GM18502 (cell line): ENCODE measurements around the gene HINT3.
"Not testable (repeated sequence)": the region's sequence is repeated elsewhere in the genome, so short reads cannot be mapped to it uniquely, and the experiment has no call there.

Source experiments
- ATAC-seq: cut with Tn5 transposase; IDR thresholded peaks from one replicate; pipeline ENCODE4 v1.9.1; 2021; ENCODE audit warnings: mild to moderate bottlenecking; ENCODE audit not compliant: unreplicated experiment, poor library complexity

The HINT3 gene

DNA sequence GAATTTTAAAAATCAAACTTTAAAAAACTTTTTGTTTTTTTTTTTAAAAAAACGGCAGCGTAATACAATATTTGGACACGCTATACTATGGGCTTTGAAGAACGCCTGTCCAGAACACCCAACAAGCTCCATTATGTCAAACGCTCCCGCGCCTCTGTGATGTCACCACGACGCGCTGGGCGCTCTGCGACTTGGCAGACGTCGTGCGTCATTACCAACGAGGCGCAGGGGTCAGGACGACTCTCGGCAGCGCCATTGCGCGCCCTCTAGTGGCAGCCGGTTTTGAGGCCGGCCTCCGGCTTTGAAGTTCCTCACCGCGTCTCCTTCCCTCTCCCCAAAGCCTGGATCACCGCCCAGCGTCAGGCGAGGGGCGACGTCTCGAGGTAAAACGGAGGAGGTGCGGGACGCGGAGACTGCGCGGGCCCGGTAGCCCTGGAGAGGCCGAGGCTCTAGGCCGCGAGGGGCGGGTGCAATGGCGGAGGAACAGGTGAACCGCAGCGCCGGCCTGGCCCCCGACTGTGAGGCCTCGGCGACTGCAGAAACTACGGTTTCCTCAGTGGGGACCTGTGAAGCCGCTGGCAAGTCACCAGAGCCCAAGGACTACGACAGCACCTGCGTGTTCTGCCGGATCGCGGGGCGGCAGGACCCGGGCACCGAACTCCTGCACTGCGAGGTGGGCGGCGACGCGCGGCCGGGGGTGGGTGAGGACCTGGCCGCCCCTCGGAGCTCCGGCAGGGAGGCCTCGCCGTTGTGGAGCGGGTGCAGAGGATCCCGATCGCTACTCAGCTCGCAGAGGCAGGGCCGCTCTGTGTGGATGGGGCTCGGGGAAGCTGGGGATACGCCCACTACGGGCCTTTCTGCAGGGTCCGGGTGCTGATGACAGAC, at the start of gene HINT3:
Gene HINT3 (plus strand): TSS at position 265 of the 885 bp plus-strand sequence. CDS start 208 bp downstream, at position 473.
- peak; percentile 92 for ATAC-seq

DNA sequence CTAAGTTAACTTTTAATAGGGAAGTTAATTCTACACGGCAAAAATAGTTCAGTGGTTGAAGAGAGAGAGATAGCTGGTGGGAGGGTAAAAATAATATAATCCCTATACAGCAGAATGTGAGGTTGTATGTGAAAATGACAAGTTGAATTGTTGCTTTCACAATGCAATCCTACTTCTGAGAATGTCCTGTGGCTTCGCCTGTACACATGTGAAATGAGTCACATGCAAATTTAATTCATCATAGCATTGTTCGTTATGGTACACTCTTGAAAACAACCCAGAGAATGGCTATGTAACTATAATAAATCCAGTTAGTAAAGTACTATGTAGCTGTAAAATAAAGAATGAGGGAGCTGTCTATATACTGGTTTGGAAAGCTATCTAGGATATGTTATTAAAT, 46.0 kb upstream of the HINT3 start:
- ATAC-seq, result peak; percentile 99

DNA sequence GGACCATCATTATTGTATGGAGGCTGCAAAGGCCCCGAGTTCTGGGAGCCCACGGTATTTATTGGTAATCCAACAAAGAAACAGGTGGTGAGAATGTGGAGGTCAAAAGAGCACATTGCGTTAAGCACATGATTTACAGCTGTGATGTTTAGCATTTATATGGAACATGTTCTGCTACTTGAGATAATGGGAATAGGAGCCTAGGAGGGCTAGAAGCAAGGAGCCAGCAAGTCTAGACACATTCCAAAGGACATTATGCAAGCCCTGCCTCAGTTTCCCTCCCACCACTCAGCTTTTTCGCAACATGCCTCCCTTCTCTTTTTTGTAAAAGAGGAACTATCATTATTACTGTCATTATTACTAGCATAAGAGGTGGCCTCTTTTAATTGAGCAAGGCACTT, 45.5 kb upstream of the HINT3 start:
- not testable (repeated sequence) for ATAC-seq

DNA sequence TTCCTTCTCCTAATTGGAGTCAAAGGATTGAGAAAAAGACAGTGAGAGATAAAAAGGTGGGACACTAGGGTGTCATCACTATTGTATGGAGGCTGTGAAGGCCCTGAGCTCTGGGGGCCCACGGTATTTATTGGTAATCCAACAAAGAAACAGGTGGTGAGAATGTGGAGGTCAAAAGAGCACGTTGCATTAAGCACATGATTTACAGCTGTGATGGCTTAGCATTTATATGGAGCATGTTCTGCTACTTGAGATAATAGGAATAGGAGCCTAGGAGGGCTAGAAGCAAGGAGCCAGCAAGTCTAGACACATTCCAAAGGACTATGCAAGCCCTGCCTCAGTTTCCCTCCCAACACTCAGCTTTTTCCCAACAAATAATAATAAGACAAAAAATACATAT, 44.1 kb upstream of the HINT3 start:
- not testable (repeated sequence) for ATAC-seq

DNA sequence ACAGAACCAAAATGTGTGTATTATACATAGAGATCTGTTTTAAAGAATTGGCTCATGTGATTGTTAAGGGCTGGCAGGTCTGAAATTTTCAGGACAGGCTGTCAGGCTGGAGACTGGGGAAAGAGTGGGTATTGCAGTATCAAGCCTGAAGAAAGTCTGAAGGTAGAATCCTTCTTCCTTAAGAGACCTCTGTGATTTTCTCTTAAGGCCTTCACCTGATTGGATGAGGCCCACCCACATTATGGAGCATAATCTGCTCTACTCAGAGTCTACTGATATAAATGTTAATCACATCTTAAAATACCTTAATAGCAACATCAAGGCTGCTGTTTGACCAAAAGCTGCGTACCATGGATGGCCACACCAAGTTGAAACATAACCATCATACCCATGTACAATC, 43.4 kb upstream of the HINT3 start:
- no peak for ATAC-seq

DNA sequence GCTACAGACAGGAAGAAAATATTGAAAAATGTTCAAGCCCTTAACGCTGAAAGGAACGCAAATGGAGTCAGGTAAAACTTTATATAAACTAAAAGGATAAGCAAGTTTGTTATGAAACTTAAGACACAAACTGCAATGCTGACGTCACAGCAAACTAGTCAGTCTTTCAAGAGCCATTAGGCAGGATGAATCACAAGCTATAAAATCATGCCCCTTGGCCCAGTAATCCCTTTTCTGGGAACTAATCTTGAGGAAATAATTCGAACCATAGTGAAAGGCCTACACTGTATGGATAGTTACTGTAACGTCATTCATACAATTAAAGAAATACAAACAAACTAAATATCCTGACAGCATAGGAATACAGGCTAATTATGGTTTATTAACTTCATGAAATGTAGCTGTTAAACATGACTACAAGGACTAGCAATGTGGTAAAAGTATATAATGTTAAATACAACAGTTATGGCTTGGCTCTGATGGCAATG, 42.7 kb upstream of the HINT3 start:
- no peak for ATAC-seq

DNA sequence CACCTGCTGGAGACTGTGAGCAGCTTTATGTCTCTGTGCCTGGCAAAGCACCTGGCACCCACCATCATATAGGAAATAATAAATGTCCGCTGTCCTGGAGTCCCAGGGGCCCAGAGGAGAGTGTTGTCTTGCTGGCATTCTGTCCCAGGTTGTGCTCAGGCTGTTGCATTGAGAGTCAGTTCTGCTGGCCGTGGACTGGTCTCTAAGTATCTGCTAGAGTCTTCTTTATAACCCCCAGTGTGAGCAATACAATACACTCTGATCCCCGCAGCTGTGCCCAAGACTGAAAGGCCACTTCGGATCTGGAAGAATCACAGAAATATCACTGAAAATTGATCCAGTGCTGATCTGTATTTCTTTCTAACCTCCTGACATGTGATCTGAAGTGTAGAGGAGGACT, 38.3 kb upstream of the HINT3 start:
- no peak for ATAC-seq

DNA sequence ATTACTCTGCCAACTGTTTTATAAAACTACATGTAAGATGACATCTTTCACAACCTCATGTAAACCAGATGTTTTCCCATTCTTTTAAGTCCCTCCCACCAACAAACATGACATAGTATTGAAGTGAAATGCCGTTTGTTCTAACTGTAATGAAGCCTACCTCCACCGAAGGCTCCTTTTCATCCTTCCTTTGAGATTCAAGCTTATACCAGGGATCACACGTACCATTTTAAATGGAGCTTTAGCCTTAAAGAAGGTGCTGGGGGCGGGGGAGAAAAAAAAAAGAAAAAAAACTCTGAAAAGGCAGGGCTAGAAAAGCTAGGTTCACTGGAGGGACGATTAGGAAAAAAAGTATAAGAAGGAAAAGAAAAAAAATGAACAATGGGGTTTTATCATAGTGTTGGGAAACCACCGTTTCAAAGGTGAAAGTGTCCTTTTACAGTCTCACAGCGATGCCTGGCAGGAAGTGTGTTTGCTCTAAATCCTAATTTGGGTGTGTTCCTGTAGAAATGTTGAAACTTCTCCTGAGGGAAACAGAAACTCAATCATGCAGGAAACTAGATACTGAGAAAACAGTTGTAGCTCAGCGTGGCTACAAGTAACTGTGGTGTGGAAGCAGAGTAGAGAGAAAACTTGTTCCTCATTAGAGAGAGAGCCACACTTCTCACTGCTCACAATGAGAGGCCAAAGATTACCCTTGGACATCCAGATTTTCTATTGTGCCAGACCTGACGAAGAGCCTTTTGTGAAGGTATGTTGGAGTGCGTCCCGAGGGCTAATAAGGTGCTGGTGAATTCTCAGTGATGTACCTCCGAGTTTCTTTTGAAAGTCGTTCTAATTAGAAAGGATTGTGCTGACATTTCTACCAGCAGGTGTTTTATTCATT, 37.6 kb upstream of the HINT3 start:
- peak; percentile 97 for ATAC-seq

DNA sequence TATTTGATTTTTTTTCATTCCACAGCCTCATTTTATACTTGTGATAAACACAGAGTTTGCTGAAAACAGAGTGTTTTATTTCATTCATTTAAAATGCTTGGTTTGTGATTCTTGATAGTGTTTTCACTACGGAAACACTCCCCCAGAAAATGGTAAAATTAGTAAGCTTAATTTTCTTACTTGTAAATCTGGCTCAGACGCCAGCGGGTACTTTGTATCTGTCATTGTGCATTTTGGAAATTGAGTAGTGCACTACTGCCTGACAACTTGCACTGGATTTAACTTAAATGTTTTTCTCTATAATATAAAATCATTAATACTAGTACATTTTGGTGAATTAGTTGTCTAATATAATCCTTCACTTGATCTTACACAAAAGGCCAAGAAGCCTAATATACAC, 37.0 kb upstream of the HINT3 start:
- ATAC-seq, result no peak

DNA sequence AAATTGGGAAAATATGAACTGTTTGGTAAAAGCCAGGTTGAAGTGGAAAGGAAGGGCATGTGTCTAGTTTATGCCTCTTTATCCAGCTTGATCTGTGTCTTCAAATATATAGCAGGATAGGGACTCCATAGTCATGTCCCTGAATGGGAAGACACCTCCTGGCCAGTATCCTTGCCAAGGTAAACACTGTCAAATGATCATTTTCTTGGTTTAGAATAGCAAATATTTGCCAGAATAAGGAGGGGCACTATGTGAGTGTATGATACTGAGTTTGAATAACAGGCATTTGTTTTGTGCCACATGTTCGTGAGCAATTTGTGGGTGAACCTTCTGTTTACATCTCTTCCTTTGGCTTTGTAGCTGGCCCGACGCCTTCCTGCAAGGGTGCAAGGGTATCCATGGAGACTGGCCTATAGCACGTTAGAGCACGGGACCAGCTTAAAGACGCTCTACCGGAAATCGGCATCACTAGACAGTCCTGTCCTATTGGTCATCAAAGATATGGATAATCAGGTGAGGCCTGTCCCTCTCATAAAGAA, 34.2 kb upstream of the HINT3 start:
- no peak for ATAC-seq

DNA sequence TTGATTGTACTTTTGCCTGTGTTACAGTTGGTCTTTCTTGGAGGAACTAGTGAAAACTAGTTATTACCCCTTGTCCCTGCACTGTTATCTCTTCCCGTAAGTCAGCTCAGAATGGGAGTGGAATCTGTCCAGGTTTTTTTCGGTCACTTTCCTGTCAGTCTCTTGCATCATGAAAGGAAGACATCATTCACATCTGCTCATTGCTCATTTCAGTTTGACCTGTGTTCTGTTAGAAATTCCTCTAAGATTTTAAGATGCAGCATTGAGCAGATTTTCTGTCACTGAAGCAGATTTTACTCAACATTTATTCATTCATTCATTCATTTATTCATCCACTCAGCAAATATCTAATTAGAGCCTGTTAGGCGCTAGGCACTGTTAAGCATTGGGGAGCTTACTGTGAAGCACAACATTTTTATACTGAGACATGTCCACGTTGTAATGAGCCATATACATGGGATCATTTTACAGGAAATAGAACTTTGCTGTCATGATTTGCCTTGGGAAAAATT, 33.1 kb upstream of the HINT3 start:
- ATAC-seq, result no peak

DNA sequence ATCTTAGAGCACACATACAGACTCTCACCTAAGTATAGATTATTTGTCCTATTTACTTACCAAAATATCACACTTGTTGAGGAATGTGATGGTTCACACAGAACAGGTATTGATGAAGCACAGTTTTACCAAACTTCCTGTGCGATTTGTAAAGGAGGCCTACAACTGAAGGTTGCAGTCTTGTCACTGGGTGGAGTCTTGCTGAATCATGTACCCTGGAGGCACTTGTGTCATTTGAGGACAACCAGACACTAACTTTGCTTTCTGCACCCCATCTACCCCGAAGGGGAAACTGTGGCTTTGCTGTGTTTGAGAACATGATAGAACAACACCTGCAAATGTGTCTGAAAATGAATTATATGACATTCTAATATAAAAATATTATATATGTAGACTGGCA, 32.4 kb upstream of the HINT3 start:
- ATAC-seq, result no peak

DNA sequence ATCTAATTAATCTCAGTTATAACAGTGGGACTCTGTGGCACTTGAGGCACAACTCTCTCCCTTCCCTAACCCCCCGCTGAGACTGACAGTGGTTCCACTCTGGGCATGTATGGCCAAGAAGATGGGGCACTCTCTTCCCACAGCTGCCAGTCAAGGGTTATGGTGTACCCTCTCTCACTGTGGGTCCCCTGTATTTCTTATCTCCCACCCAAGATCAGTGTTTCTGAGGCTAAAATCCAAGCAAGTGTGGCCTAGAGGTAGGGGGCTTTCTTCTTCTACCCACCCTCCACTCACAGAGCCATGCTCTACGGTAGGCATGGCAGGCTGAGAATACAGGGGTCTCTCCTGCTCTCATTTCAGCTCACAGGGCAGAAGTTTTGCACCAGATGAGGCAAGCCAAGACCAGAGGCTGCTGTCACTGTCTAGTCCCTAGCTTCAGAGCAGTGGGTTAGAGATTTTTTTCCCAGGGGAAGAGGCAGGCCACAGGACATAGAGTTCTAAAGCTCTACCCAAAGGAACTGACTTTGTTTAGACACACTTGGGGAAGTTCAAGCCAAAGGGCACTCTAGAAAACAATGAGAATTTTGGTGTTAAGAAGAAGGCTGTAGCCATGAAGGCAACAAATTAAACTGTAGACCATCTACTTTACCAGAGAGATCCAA, 31.7 kb upstream of the HINT3 start:
- ATAC-seq, result no peak

DNA sequence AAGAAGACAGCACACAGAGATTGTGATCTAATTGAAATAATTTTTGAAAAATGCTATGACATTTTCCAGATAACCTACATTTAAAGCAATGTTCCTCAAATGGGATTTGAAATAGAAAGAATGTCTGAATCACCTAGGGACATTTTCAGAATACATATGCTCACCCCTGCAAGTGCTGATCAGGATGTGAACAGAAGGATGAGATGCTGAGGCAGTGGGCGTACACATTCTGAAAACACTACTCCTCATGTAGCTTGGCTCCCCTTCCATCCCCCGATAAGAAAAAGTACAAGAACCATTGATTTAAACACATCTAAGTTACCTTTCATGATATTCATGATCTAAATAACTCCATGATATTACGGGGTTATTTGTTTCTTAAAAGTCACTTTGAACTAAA, 29.9 kb upstream of the HINT3 start:
- ATAC-seq, result no peak

DNA sequence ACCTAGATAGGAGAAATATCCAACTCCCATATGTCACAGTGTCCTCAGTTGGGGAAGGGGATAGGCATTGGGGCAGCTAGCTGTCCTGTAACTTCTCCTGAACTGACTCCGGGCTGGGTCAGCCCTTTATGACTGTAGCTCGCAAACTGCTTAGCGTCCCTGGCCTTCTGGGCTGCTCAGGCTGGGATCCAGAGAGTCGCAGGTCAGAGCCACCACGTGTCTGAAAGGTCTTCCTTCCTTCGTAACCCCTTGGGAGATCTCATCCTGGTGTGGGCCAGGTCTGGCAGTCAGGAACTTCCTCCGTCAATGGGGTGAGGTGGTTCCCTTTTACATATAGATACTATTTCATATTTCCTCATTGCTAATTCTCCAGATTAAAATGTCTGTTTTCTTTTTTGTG, 28.8 kb upstream of the HINT3 start:
- no peak for ATAC-seq

DNA sequence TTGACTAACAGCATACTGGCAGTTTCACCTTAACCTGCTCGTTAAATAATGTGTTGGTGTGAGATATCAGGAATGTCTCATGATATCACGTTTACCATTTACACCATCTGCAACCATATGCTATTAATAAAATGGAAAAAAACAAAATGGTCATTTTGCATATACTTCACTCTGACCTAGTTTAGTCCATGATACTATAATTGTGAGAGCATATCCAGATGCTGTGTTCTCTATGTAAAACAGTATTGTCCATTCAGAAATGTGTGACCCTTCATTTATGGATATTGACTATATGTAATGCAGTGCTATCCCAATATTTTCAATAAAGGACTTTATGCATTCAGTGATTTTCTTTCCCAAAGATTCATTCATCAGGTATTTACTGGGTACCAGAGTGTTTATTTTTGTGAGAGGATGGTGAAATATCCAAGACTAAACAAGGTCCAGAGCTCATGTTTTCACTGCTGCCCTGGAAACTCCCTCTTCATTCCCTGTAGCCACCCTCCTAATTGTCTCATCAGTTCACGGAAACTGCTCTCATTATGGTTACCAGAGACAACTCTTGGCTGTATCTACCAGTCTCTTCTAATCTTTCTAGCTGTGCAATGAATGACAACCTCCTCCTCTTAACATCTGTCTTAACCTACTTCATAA, 25.7 kb upstream of the HINT3 start:
- no peak for ATAC-seq

DNA sequence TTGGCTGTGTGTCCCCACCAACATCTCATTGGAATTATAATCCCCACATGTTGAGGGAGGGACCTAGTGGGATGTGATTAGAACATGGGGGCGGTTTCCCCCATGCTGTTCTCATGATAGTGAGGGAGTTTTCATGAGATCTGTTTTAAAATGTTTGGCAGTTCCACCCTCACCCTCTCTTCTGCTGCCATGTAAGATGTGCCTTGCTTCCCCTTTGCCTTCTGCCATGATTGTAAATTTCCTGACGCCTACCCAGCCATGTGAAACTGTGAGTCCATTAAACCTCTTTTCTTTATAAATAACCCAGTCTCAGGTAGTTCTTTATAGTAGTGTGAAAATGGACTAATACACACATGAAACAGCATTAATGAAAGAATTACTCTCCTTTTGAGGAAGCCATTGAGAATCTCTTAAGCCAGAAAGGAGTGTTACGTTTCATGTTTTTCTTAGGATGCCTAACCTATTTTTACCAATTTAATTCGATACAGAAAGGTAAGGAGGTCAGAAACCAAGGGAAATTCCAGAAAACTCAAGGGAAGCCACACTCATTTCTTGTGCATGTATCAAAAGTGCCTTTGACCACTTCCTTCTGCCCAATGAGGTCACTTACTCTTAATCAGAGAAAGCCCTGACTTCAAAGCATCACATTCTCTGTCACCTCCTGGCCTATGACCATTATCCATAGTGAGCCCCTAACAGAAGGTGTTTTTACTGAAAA, 24.7 kb upstream of the HINT3 start:
- ATAC-seq, result peak; percentile 87

DNA sequence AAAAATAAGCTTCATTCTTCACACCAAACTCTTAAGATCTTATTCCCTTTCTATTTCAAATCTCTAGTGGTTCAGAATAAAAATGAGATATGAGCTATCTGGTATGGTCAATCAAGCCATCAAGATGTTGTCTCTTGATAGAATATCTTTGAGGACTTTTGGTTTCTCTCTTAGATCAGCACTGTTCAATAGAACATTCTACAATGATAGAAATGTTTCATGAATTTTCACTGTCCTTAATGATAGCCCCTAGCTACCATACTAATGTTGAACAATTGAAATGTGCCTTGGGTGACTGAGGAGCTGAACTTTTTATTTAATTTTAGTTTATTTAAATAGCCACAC, 24.1 kb upstream of the HINT3 start:
- ATAC-seq, result peak; percentile 28

DNA sequence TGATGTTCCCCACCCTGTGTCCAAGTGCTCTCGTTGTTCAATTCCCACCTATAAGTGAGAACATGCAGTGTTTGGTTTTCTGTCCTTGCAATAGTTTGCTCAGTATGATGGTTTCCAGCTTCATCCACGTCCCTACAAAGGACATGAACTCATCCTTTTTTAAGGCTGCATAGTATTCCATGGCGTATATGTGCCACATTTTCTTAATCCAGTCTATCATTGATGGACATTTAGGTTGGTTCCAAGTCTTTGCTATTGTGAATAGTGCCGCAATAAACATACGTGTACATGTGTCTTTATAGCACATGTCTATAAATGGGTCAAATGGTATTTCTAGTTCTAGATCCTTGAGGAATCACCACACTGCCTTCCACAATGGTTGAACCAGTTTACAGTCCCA, 21.1 kb upstream of the HINT3 start:
- not testable (repeated sequence) for ATAC-seq
